Activated CD4-positive, alpha-beta T cell treated with anti-CD3 and anti-CD28 coated beads for 36 hours (primary cell): ENCODE measurements around the gene SFXN5. TPM values are rescaled to one million over a fixed set of nuclear protein-coding genes. Genes with fewer than 3 reads are reported as not detected.

ENCODE experiments used
- ATAC-seq: fragments of 200-7000 bp; cut with Tn5 transposase; one replicate; pipeline ENCODE4 v1.10.0; 2021; ENCODE audit warnings: mild to moderate bottlenecking, moderate library complexity
- CTCF ChIA-PET: fragments of 350-600 bp; sonication (Branson Sonifier 250); formaldehyde crosslinking; loops from one replicate; lab custom pipeline; 2021; ENCODE audit warnings: antibody characterized with exemption; lab: Charles Lee
- POLR2A ChIA-PET: fragments of 350-600 bp; sonication (Branson Sonifier 250); formaldehyde crosslinking; loops from one replicate; lab custom pipeline; 2021; ENCODE audit warnings: antibody characterized with exemption, inconsistent platforms; lab: Charles Lee
- DNase-seq: peaks from one replicate; pipeline ENCODE4 v3.0.0-alpha.2; 2020
- H3K27ac Mint-ChIP-seq: one replicate; pipeline ENCODE4 v1.8.0; 2021; ENCODE audit warnings: mixed read lengths
- H3K27me3 Mint-ChIP-seq: one replicate; pipeline ENCODE4 v1.8.0; 2021; ENCODE audit warnings: mixed read lengths
- H3K36me3 Mint-ChIP-seq: one replicate; pipeline ENCODE4 v1.8.0; 2021; ENCODE audit warnings: low read depth, mixed read lengths
- H3K4me1 Mint-ChIP-seq: one replicate; pipeline ENCODE4 v1.8.0; 2021; ENCODE audit warnings: mixed read lengths
- H3K4me3 Mint-ChIP-seq: one replicate; pipeline ENCODE4 v1.8.0; 2021; ENCODE audit warnings: mild to moderate bottlenecking, moderate library complexity, mixed read lengths
- H3K9me3 Mint-ChIP-seq: one replicate; pipeline ENCODE4 v1.8.0; 2021; ENCODE audit warnings: low read depth, mixed read lengths
- intact Hi-C, 2 experiments: fragments of 100-400 bp; cut with DNase I in 1 of 2; cut with micrococcal nuclease in 1 of 2; formaldehyde crosslinking; loops; one replicate each; pipeline versions ENCODE4 v1.14.2 to v1.15.1; 2022 to 2024; cut with DNase I, micrococcal nuclease
- total RNA-seq, 2 experiments: library from RNA; stranded (reverse); gene quantifications; one replicate each; pipeline ENCODE4 v1.2.3, GENCODE V29; 2021

The SFXN5 gene
- total RNA-seq, 2 experiments from 2014 or later, result 4.5 to 6.2 TPM

- Mint-ChIP-seq H3K4me1 (no peaks in the 10 kb centered on the region), H3K27me3 (no peaks in the 10 kb centered on the region), H3K9me3 (no peaks in the 10 kb centered on the region), H3K36me3 (no peaks in the 10 kb centered on the region), H3K4me3 (no peak overlapping the region), H3K27ac (no peak overlapping the region)
- DNase-seq, result no peak
- intact Hi-C loops, result no loop called here
- ChIA-PET CTCF (interaction anchor here (1.3 kb wide), 1 partner anchor 12 kb away, joined by 3 read pairs; no protein-coding TSS in a partner anchor), POLR2A (no interaction called here)
- no peak for ATAC-seq
Observed at GRCh38 chr2:72979896-72980295, 91.6 kb downstream of the SFXN5 start.

GRCh38 chr2:72975017-72975416 is 96.5 kb downstream of the SFXN5 start:
- H3K4me1 Mint-ChIP-seq, result no peaks in the 10 kb centered on the region
- no peak overlapping the region for H3K27ac Mint-ChIP-seq
- CTCF ChIA-PET, result interaction anchor here (0.6 to 5.6 kb wide), 7 partner anchors 11 to 190 kb away, joined by 3 to 60 read pairs (median 4); partner anchors contain the start of gene SPR
- no peak for DNase-seq
- no peaks in the 10 kb centered on the region for H3K27me3 Mint-ChIP-seq
- intact Hi-C loops, result no loop called here
- no peak for ATAC-seq
- POLR2A ChIA-PET, result no interaction called here
- no peaks in the 10 kb centered on the region for H3K9me3 Mint-ChIP-seq
- H3K4me3 Mint-ChIP-seq, result no peak overlapping the region
- H3K36me3 Mint-ChIP-seq, result no peaks in the 10 kb centered on the region

GRCh38 chr2:72974436-72974754 is 97.1 kb downstream of the SFXN5 start:
- H3K4me1 Mint-ChIP-seq, result no peaks in the 10 kb centered on the region
- H3K4me3 Mint-ChIP-seq, result no peak overlapping the region
- DNase-seq (no peak), ATAC-seq (peak; percentile 12)
- H3K27ac Mint-ChIP-seq, result no peak overlapping the region
- no peaks in the 10 kb centered on the region for H3K9me3 Mint-ChIP-seq
- H3K36me3 Mint-ChIP-seq, result no peaks in the 10 kb centered on the region
- ChIA-PET POLR2A (interaction anchor here (1.0 kb wide), 1 partner anchor 87 kb away, joined by 3 read pairs; the partner anchor contains the start of gene SPR), CTCF (interaction anchor here (0.6 to 5.6 kb wide), 22 partner anchors 9 to 283 kb away, joined by 3 to 60 read pairs (median 3); partner anchors contain the start of gene SPR)
- no peaks in the 10 kb centered on the region for H3K27me3 Mint-ChIP-seq
- intact Hi-C loops, result loop anchor here in 1 of 2 experiments (5.0 kb wide), 1 partner anchor 202 kb away; no protein-coding TSS in a partner anchor

- H3K36me3 Mint-ChIP-seq, result no peaks in the 10 kb centered on the region
- ATAC-seq (peak; percentile 83), DNase-seq (peak; percentile 64)
- no peak overlapping the region for H3K27ac Mint-ChIP-seq
- ChIA-PET POLR2A (interaction anchor here (1.0 kb wide), 1 partner anchor 86 kb away, joined by 3 read pairs; the partner anchor contains the start of gene SPR), CTCF (interaction anchor here (0.5 to 5.6 kb wide), 25 partner anchors 10 to 381 kb away, joined by 3 to 60 read pairs (median 3); partner anchors contain the start of gene SPR)
- intact Hi-C loops, result loop anchor here (1.0 to 5.0 kb wide), 3 partner anchors 82 to 202 kb away; no protein-coding TSS in a partner anchor
- H3K4me3 Mint-ChIP-seq, result no peak overlapping the region
- no peaks in the 10 kb centered on the region for H3K9me3 Mint-ChIP-seq
- H3K27me3 Mint-ChIP-seq, result no peaks in the 10 kb centered on the region
- no peaks in the 10 kb centered on the region for H3K4me1 Mint-ChIP-seq
Observed at GRCh38 chr2:72973566-72974435, 97.7 kb downstream of the SFXN5 start.

GRCh38 chr2:72973137-72973535 is 98.4 kb downstream of the SFXN5 start:
- Mint-ChIP-seq H3K4me3 (no peak overlapping the region), H3K36me3 (no peaks in the 10 kb centered on the region), H3K4me1 (no peaks in the 10 kb centered on the region), H3K9me3 (no peaks in the 10 kb centered on the region), H3K27me3 (no peaks in the 10 kb centered on the region), H3K27ac (no peak overlapping the region)
- intact Hi-C loops, result loop anchor here (1.0 to 5.0 kb wide), 3 partner anchors 81 to 202 kb away; no protein-coding TSS in a partner anchor
- ATAC-seq (no peak), DNase-seq (no peak)
- ChIA-PET POLR2A (no interaction called here), CTCF (interaction anchor here (0.7 to 5.6 kb wide), 9 partner anchors 16 to 316 kb away, joined by 3 to 60 read pairs (median 3); no protein-coding TSS in a partner anchor)

- no peaks in the 10 kb centered on the region for H3K36me3 Mint-ChIP-seq
- intact Hi-C loops, result loop anchor here (1.0 to 5.0 kb wide), 3 partner anchors 80 to 201 kb away; no protein-coding TSS in a partner anchor
- H3K27ac Mint-ChIP-seq, result no peak overlapping the region
- no peak overlapping the region for H3K4me3 Mint-ChIP-seq
- CTCF ChIA-PET, result interaction anchor here (0.7 to 5.6 kb wide), 4 partner anchors 20 to 205 kb away, joined by 3 to 60 read pairs (median 8); no protein-coding TSS in a partner anchor
- POLR2A ChIA-PET, result no interaction called here
- H3K27me3 Mint-ChIP-seq, result no peaks in the 10 kb centered on the region
- ATAC-seq (no peak), DNase-seq (no peak)
- H3K9me3 Mint-ChIP-seq, result no peaks in the 10 kb centered on the region
- no peaks in the 10 kb centered on the region for H3K4me1 Mint-ChIP-seq
Observed at GRCh38 chr2:72972352-72973136, 99.0 kb downstream of the SFXN5 start.

GRCh38 chr2:72971036-72971435 is 100.5 kb downstream of the SFXN5 start:
- Mint-ChIP-seq H3K27ac (no peak overlapping the region), H3K9me3 (no peaks in the 10 kb centered on the region), H3K27me3 (no peaks in the 10 kb centered on the region), H3K4me1 (no peaks in the 10 kb centered on the region), H3K36me3 (no peaks in the 10 kb centered on the region), H3K4me3 (no peak overlapping the region)
- POLR2A ChIA-PET, result no interaction called here
- DNase-seq, result no peak
- CTCF ChIA-PET, result interaction anchor here (1.4 kb wide), 1 partner anchor 78 kb away, joined by 5 read pairs; no protein-coding TSS in a partner anchor
- no peak for ATAC-seq
- intact Hi-C loops, result loop anchor here in 1 of 2 experiments (5.0 kb wide), 1 partner anchor 199 kb away; no protein-coding TSS in a partner anchor

- H3K36me3 Mint-ChIP-seq, result no peaks in the 10 kb centered on the region
- H3K27ac Mint-ChIP-seq, result no peak overlapping the region
- ATAC-seq (no peak), DNase-seq (no peak)
- intact Hi-C loops, result loop anchor here in 1 of 2 experiments (5.0 kb wide), 1 partner anchor 197 kb away; no protein-coding TSS in a partner anchor
- CTCF ChIA-PET, result interaction anchor here (0.5 to 1.3 kb wide), 4 partner anchors 9 to 1835 kb away, joined by 3 to 4 read pairs (median 3); no protein-coding TSS in a partner anchor
- no peaks in the 10 kb centered on the region for H3K27me3 Mint-ChIP-seq
- no peaks in the 10 kb centered on the region for H3K4me1 Mint-ChIP-seq
- no peaks in the 10 kb centered on the region for H3K9me3 Mint-ChIP-seq
- no peak overlapping the region for H3K4me3 Mint-ChIP-seq
- POLR2A ChIA-PET, result interaction anchor here (0.6 kb wide), 1 partner anchor 135 kb away, joined by 5 read pairs; no protein-coding TSS in a partner anchor
Observed at GRCh38 chr2:72969706-72970105, 101.8 kb downstream of the SFXN5 start.

GRCh38 chr2:72968286-72968685 is 103.2 kb downstream of the SFXN5 start:
- Mint-ChIP-seq H3K9me3 (no peaks in the 10 kb centered on the region), H3K27me3 (no peaks in the 10 kb centered on the region), H3K4me3 (no peak overlapping the region), H3K36me3 (no peaks in the 10 kb centered on the region), H3K27ac (no peak overlapping the region), H3K4me1 (no peaks in the 10 kb centered on the region)
- ATAC-seq, result no peak
- no peak for DNase-seq
- intact Hi-C loops, result no loop called here
- ChIA-PET CTCF (interaction anchor here (1.2 to 1.3 kb wide), 2 partner anchors 10 to 81 kb away, joined by 3 to 4 read pairs; partner anchors contain the start of gene SPR), POLR2A (no interaction called here)

GRCh38 chr2:72965770-72966450 is 105.6 kb downstream of the SFXN5 start:
- ATAC-seq (no peak), DNase-seq (no peak)
- Mint-ChIP-seq H3K36me3 (no peaks in the 10 kb centered on the region), H3K9me3 (no peaks in the 10 kb centered on the region), H3K27ac (no peak overlapping the region), H3K27me3 (no peaks in the 10 kb centered on the region), H3K4me1 (no peaks in the 10 kb centered on the region), H3K4me3 (no peak overlapping the region)
- intact Hi-C loops, result no loop called here
- CTCF ChIA-PET, result no interaction called here
- POLR2A ChIA-PET, result interaction anchor here (0.6 kb wide), 1 partner anchor 168 kb away, joined by 4 read pairs; no protein-coding TSS in a partner anchor
